Measurements from ENCODE around the gene LY6G6C. TPM values are rescaled to one million over a fixed set of nuclear protein-coding genes. Genes with fewer than 3 reads are reported as not detected.

Gene LY6G6C
- total and polyA plus RNA-seq, 2 of the 13 experiments (the other 11 are each of a cell fraction or from before 2014, with no cell fraction given) = 0.15 TPM; not detected in 1

DNA sequence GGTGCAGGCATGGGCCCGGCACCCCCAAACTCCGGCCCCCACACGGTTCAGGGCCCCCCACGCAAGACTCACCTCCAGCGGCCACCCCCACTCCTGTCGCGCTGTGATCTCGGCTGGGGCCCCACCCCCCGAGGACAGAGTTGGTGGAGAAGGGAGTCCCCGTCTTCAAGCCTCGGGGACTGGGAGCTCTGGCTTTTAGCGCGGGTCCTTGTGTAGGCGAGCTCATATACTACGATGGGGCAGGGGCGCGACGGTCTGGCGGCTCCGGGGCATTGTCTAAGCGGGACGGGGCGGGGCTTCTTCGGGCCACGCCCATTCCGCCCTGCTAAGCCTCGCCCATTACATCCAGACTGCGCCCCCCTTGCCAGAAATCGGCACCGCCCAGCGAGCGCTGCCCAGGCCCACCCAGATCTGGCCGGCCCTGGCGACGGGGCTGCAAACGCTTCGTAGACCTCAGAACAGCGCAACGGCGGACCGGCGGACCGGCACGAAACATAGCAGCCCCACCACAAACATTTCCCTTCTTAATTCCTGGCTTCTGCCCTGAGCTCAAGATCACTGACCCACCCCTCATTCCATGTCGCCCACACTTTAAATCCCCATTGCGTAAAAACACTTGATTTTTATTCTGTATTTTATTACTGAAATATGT, 8.6 kb upstream of the LY6G6C start (continued):
- TF ChIP-seq KIAA2018 (CRISPR knock-in tag; IDR thresholded peaks at IDR 0.05; ENCODE audit: borderline replicate concordance) (peak; percentile 36; the same call in 1 of the 2 replicates), MEIS1 (CRISPR knock-in tag; IDR thresholded peaks at IDR 0.05; ENCODE audit: borderline replicate concordance) (no peak), CHD4 (IDR thresholded peaks at IDR 0.05; ENCODE audit: borderline replicate concordance, low read length) (no peak), SNAI1 (CRISPR knock-in tag; IDR thresholded peaks at IDR 0.05; ENCODE audit: borderline replicate concordance) (no peak; the same call in 1 of the 2 replicates), PRDM4 (CRISPR knock-in tag; IDR thresholded peaks at IDR 0.05; ENCODE audit: borderline replicate concordance) (no peak; the same call in 1 of the 2 replicates), ZNF619 (CRISPR knock-in tag; IDR thresholded peaks at IDR 0.05) (no peak)
- TF ChIP-seq, protein P1, sequence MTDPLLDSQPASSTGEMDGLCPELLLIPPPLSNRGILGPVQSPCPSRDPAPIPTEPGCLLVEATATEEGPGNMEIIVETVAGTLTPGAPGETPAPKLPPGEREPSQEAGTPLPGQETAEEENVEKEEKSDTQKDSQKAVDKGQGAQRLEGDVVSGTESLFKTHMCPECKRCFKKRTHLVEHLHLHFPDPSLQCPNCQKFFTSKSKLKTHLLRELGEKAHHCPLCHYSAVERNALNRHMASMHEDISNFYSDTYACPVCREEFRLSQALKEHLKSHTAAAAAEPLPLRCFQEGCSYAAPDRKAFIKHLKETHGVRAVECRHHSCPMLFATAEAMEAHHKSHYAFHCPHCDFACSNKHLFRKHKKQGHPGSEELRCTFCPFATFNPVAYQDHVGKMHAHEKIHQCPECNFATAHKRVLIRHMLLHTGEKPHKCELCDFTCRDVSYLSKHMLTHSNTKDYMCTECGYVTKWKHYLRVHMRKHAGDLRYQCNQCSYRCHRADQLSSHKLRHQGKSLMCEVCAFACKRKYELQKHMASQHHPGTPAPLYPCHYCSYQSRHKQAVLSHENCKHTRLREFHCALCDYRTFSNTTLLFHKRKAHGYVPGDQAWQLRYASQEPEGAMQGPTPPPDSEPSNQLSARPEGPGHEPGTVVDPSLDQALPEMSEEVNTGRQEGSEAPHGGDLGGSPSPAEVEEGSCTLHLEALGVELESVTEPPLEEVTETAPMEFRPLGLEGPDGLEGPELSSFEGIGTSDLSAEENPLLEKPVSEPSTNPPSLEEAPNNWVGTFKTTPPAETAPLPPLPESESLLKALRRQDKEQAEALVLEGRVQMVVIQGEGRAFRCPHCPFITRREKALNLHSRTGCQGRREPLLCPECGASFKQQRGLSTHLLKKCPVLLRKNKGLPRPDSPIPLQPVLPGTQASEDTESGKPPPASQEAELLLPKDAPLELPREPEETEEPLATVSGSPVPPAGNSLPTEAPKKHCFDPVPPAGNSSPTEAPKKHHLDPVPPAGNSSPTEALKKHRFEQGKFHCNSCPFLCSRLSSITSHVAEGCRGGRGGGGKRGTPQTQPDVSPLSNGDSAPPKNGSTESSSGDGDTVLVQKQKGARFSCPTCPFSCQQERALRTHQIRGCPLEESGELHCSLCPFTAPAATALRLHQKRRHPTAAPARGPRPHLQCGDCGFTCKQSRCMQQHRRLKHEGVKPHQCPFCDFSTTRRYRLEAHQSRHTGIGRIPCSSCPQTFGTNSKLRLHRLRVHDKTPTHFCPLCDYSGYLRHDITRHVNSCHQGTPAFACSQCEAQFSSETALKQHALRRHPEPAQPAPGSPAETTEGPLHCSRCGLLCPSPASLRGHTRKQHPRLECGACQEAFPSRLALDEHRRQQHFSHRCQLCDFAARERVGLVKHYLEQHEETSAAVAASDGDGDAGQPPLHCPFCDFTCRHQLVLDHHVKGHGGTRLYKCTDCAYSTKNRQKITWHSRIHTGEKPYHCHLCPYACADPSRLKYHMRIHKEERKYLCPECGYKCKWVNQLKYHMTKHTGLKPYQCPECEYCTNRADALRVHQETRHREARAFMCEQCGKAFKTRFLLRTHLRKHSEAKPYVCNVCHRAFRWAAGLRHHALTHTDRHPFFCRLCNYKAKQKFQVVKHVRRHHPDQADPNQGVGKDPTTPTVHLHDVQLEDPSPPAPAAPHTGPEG (CRISPR knock-in tag; IDR thresholded peaks at IDR 0.05) = no peak
- TF ChIP-seq, protein P2, sequence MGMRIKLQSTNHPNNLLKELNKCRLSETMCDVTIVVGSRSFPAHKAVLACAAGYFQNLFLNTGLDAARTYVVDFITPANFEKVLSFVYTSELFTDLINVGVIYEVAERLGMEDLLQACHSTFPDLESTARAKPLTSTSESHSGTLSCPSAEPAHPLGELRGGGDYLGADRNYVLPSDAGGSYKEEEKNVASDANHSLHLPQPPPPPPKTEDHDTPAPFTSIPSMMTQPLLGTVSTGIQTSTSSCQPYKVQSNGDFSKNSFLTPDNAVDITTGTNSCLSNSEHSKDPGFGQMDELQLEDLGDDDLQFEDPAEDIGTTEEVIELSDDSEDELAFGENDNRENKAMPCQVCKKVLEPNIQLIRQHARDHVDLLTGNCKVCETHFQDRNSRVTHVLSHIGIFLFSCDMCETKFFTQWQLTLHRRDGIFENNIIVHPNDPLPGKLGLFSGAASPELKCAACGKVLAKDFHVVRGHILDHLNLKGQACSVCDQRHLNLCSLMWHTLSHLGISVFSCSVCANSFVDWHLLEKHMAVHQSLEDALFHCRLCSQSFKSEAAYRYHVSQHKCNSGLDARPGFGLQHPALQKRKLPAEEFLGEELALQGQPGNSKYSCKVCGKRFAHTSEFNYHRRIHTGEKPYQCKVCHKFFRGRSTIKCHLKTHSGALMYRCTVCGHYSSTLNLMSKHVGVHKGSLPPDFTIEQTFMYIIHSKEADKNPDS (CRISPR knock-in tag; IDR thresholded peaks at IDR 0.05) = no peak

Measured in HepG2 (cell line).